GM12878 (cell line): ENCODE results near the gene CYS1. TPM values are rescaled to one million over a fixed set of nuclear protein-coding genes. Genes with fewer than 3 reads are reported as not detected.

ENCODE experiments used
- MLLT1 ChIP-seq: fragments of 450-650 bp; IDR thresholded peaks from 2 replicates; pipeline ENCODE4 v1.6.1; 2016; ENCODE audit warnings: mild to moderate bottlenecking
- RB1 ChIP-seq: fragments of 450-650 bp; formaldehyde crosslinking; IDR thresholded peaks from 2 replicates; pipeline ENCODE4 v1.6.1; 2017; ENCODE audit warnings: mild to moderate bottlenecking, borderline replicate concordance
- SIN3A ChIP-seq: IDR thresholded peaks from 2 replicates; pipeline ENCODE4 v1.6.1; 2012; ENCODE audit warnings: low read depth, low read length, improper control_type of control experiment
- SMAD1 ChIP-seq: fragments of 450-650 bp; IDR thresholded peaks from 2 replicates; pipeline ENCODE4 v1.6.1; 2018; ENCODE audit warnings: mild to moderate bottlenecking, low read depth; ENCODE audit not compliant: partially characterized antibody
- SRF ChIP-seq, 2 experiments: IDR thresholded peaks; 2 replicates each; pipeline ENCODE4 v1.6.1; 2011; ENCODE audit warnings: low read depth in 2 of 2, low read length in 2 of 2, mild to moderate bottlenecking in 1 of 2, moderate library complexity in 1 of 2
- SUPT20H ChIP-seq: IDR thresholded peaks from 2 replicates; pipeline ENCODE4 v1.6.1; 2011; ENCODE audit warnings: low read depth, mild to moderate bottlenecking, low read length, moderate library complexity, borderline replicate concordance; ENCODE audit not compliant: control insufficient read depth
- ZNF217 ChIP-seq: fragments of 450-650 bp; IDR thresholded peaks from 2 replicates; pipeline ENCODE4 v1.6.1; 2017; ENCODE audit warnings: antibody characterized with exemption, mild to moderate bottlenecking
- ZNF274 ChIP-seq: IDR thresholded peaks from one replicate; pipeline ENCODE4 v1.8.0; 2011; ENCODE audit not compliant: insufficient read length, insufficient read depth
- polyA plus RNA-seq, 11 experiments: library from polyadenylated mRNA; depleted of rRNA in 4 of 11; unstranded in 6 of 11; stranded (reverse) in 5 of 11; fragments of >200 nt; fragmentation: Nextera tagmentation in 4 of 11; fragmentation: Illumina TruSeq in 1 of 11; extraction: Ambion mirVana in 4 of 11; extraction: Trizol in 1 of 11; gene quantifications; 1 replicate in 1 of 11; 2 replicates in 10 of 11; pipeline versions ENCODE4 v1.2.1 to v1.2.3, GENCODE V29; 2011 to 2016; ENCODE audit warnings: inconsistent platforms in 2 of 11, missing spikeins in 2 of 11, low read depth in 1 of 11
- total RNA-seq, 4 experiments: library from RNA; depleted of rRNA in 3 of 4; stranded (reverse); fragments of >200 nt in 3 of 4; fragmentation: Illumina TruSeq in 1 of 4; extraction: Trizol in 1 of 4; gene quantifications; 2 replicates each; pipeline versions ENCODE4 v1.2.1 to v1.2.3, GENCODE V29; 2013 to 2021
- TF ChIP-seq, protein P1 (sequence below): IDR thresholded peaks from 2 replicates; pipeline ENCODE4 v1.6.1; 2012; ENCODE audit warnings: low read depth, low read length, improper control_type of control experiment
- TF ChIP-seq, protein P2 (sequence below): IDR thresholded peaks from 2 replicates; pipeline ENCODE4 v1.6.1; 2012; ENCODE audit warnings: low read length, inconsistent platforms

Gene CYS1
- total and polyA plus RNA-seq, 10 of the 15 experiments (the other 5 are each of a cell fraction or from before 2014, with no cell fraction given): 0.35 to 6.4 (median 2.5) TPM

GRCh38 chr2:10061221-10061925, 18.8 kb downstream of the CYS1 start (continued):
- no peak for TF ChIP-seq MLLT1
- TF ChIP-seq, protein P1, sequence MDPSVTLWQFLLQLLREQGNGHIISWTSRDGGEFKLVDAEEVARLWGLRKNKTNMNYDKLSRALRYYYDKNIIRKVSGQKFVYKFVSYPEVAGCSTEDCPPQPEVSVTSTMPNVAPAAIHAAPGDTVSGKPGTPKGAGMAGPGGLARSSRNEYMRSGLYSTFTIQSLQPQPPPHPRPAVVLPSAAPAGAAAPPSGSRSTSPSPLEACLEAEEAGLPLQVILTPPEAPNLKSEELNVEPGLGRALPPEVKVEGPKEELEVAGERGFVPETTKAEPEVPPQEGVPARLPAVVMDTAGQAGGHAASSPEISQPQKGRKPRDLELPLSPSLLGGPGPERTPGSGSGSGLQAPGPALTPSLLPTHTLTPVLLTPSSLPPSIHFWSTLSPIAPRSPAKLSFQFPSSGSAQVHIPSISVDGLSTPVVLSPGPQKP: no peak
- TF ChIP-seq ZNF217: no peak
- TF ChIP-seq, protein P2, sequence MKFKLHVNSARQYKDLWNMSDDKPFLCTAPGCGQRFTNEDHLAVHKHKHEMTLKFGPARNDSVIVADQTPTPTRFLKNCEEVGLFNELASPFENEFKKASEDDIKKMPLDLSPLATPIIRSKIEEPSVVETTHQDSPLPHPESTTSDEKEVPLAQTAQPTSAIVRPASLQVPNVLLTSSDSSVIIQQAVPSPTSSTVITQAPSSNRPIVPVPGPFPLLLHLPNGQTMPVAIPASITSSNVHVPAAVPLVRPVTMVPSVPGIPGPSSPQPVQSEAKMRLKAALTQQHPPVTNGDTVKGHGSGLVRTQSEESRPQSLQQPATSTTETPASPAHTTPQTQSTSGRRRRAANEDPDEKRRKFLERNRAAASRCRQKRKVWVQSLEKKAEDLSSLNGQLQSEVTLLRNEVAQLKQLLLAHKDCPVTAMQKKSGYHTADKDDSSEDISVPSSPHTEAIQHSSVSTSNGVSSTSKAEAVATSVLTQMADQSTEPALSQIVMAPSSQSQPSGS: no peak
- no peak for TF ChIP-seq SRF (IDR thresholded peaks at IDR 0.05; ENCODE audit: low read depth in 2 of 2, low read length in 2 of 2)
- TF ChIP-seq SMAD1: no peak
- no peak for TF ChIP-seq RB1
- TF ChIP-seq SUPT20H: no peak
- no peak for TF ChIP-seq SIN3A
- no peak for TF ChIP-seq ZNF274
